Mucosa of stomach (tissue), 1 donor: ENCODE results near the gene SPI1.

Experiments
- H3K27me3 ChIP-seq: one replicate; pipeline ENCODE4 v1.7.0; 2013; ENCODE audit warnings: mild to moderate bottlenecking, low read length; ENCODE audit not compliant: control insufficient read depth, insufficient read depth
- H3K36me3 ChIP-seq: one replicate; pipeline ENCODE4 v1.7.0; 2013; ENCODE audit warnings: low read length; ENCODE audit not compliant: control insufficient read depth, insufficient read depth
- H3K4me1 ChIP-seq: one replicate; pipeline ENCODE4 v1.7.0; 2013; ENCODE audit warnings: mild to moderate bottlenecking, low read length; ENCODE audit not compliant: control insufficient read depth, insufficient read depth
- H3K4me3 ChIP-seq: one replicate; pipeline ENCODE4 v1.7.0; 2013; ENCODE audit warnings: low read length
- H3K9ac ChIP-seq: one replicate; pipeline ENCODE4 v1.7.0; 2013; ENCODE audit warnings: mild to moderate bottlenecking, low read length, moderate library complexity
- H3K9me3 ChIP-seq: one replicate; pipeline ENCODE4 v1.7.0; 2013; ENCODE audit warnings: mild to moderate bottlenecking, low read length, moderate library complexity; ENCODE audit not compliant: control insufficient read depth
- donor health status: Pancreatic carcinoma.

The SPI1 gene

DNA sequence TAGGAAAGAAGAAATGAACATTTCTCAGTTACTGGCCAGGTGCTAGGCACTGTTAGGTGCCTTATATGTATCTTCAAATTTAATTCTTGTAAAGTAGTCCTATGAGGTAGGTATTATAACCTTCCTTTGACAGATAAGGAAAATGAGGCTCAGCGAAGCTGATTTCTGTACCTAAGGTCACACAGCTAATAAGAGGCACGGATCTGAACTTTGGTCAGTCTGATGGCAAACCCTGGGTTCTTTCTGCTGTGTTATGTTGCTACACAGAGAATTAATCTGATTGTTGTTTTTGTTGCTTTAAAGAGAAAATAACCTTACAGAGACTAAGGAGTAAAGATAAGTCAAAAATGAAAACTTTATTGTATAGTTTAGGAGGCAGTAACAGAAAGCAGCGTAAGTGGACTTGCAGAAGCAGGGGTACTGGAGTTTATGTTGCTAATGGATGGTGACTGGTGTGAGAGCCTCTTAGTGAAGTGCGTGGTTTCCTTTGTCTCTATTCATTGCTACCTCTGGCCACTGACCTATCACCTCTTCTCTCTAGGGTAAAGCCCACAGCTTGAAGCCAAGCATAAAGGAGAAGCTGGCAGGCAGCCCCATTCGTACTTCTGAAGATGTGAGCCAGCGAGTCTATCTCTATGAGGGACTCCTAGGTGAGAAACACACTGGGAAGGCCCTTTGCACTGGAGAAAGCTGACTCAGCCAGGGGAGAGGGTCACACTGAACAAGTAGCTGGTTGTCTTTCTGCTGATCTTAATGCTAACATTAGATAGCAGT is 70.1 kb downstream of the SPI1 start:
- no peaks in the 10 kb centered on the region for H3K4me1 ChIP-seq
- no peaks in the 10 kb centered on the region for H3K27me3 ChIP-seq
- H3K9ac ChIP-seq: no peak overlapping the region
- no peak overlapping the region for H3K4me3 ChIP-seq
- H3K36me3 ChIP-seq: peaks cover 26% of the 10 kb centered on the region
- no peaks in the 10 kb centered on the region for H3K9me3 ChIP-seq

DNA sequence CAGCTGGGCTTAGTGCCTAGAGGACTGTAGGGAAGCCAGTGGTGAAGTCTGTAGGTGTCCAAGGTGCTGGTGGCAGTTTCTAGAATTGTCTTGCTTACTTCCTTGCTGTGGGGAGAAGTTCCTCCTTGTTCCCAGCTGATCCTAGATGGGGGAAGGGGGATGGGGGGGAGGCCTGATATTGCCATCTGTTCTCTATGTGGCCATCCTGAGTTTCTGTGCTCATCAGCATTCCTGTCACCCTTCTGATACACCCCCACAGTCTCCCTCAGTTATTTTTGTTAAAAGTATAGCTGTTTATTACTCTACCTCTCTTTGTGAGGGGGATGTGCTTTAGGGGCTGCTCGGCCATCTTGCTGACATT is 71.9 kb downstream of the SPI1 start:
- Histone ChIP-seq H3K4me3 (no peak overlapping the region), H3K27me3 (no peaks in the 10 kb centered on the region), H3K9me3 (no peaks in the 10 kb centered on the region), H3K4me1 (no peaks in the 10 kb centered on the region), H3K9ac (no peak overlapping the region), H3K36me3 (peaks cover 26% of the 10 kb centered on the region)

DNA sequence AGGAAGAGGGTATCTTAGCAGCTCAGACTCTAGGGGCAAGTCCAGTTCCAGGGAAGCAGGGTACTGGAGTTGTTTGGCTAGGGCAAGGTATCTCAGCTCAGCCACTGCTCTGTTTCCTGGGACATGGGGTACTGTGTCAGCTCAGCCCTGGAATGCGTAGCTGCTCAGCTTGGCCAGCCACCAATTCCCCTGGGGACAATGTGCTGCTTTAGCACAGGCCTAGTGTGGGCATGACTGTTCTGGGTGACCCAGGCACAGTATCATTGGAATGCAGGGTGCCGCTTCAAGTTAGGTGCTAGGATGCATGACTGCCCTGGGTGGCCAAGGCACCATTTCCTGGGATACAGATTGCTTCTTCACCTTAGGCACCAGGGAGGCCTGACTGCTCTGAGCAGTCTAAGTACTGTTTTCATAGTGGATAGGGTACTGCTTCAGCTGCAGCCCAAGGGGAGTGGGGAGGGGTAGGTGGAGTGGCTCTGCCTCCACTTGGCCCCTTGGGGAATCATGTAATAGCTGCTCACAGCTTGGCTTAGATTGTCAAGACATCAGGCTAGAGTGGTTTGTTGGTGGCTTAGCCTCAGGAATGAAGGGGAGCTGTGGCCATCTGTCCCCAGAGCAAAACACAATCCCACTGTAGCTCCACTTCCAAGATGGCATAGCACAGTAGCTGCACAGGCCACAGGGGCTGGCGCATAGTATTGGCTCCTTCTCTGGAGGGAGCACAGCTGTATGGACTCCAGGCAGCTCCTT is 72.4 kb downstream of the SPI1 start:
- H3K27me3 ChIP-seq: no peaks in the 10 kb centered on the region
- H3K4me1 ChIP-seq: no peaks in the 10 kb centered on the region
- no peak overlapping the region for H3K4me3 ChIP-seq
- H3K9ac ChIP-seq: no peak overlapping the region
- no peaks in the 10 kb centered on the region for H3K9me3 ChIP-seq
- H3K36me3 ChIP-seq: peaks cover 26% of the 10 kb centered on the region
